ENCODE data around the gene GPC5.

DNA sequence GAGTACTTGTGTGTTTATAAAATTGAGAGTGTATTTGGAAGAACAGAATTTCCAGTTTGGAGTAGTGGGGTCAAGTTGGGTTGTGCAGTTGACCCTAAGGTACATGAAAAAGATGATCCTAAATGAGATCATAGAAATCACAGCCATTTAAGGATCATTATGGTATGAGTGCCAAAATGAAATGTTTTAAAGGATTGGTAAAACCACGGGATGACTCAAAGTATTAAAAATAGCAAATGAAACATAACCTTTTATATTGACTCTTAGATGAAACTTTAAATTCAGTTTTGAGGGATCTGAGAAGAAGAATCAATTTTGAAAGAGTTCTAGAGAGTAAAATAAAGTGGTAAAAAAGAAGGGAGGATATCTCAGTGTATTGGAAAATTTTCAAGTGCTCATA, 773.8 kb downstream of the GPC5 start:
- TF ChIP-seq REST (IDR thresholded peaks at IDR 0.05; ENCODE audit: insufficient read depth in 1 of 2, low read depth in 2 of 2, low read length in 2 of 2) = no peak
- no peak for TF ChIP-seq POLR2AphosphoS5 (IDR thresholded peaks at IDR 0.05; ENCODE audit: low read depth, low read length)
- no peak for TF ChIP-seq TAF1 (IDR thresholded peaks at IDR 0.05; ENCODE audit: borderline replicate concordance, insufficient read depth, low read length)
- no peak for TF ChIP-seq SIN3A (IDR thresholded peaks at IDR 0.05; ENCODE audit: borderline replicate concordance, insufficient read depth, low read length)

Measured in PFSK-1 (cell line).